Stimulated activated CD4-positive, alpha-beta T cell treated with anti-CD3 and anti-CD28 coated beads, TNF-alpha, amount 100 ng/mL, for 24 hours (primary cell): ENCODE measurements around the gene IL18.
"Not testable (repeated sequence)": the region's sequence is repeated elsewhere in the genome, so short reads cannot be mapped to it uniquely, and the experiment has no call there.

Source experiments
- DNase-seq, 3 experiments: peaks; one replicate each; pipeline ENCODE4 v3.0.0-alpha.2; 2020; ENCODE audit warnings: low read depth in 3 of 3

IL18 gene

GRCh38 chr11:112172362-112172994 lies 8.6 kb upstream of the IL18 start:
- DNase-seq = no peak

GRCh38 chr11:112167145-112167544 lies 3.3 kb upstream of the IL18 start, which contains the start of gene TEX12:
Gene TEX12, plus strand, starts transcription at chr11:112167372. Its CDS starts 1,897 bp downstream, at chr11:112169269.
- no peak for DNase-seq

DNA sequence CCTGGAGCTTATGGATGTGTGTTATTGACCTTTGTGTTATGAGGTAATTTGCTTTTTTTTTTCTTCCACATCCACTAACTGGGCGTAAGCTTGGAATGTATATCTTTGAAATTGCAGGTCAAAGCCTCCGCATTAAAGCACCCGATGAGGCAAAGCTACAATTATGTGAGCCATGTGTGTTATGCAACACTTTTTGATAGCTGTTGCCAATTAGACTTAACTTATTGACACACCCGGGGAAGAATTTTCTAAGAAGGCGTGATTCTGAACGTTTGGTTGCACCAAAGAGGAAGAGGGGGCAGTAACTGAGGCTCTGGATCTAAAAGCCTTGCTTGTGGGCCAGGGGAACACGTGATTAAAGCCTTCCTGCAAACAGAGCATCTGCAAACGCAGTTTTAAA lies 2.7 kb upstream of the IL18 start:
- no peak for DNase-seq

DNA sequence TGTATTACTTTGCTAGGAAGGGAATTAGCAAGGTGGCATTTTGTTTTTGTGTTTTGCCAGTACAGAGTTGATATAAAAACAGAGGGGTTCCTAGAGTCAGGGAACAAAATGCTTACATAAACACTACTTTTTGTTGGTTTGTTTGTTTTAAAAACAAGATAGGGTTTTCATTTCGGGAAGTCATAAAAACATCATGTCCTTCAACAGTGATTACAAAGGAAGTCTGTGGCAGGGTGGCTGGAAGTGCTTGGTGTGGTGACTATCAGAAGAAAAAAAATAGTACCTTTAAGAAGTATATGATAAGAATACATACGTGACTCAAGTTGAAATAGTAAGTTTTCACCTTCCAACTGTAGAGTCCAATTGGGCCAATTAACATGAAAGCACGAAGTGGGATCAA lies 1.2 kb upstream of the IL18 start:
- DNase-seq = no peak

DNA sequence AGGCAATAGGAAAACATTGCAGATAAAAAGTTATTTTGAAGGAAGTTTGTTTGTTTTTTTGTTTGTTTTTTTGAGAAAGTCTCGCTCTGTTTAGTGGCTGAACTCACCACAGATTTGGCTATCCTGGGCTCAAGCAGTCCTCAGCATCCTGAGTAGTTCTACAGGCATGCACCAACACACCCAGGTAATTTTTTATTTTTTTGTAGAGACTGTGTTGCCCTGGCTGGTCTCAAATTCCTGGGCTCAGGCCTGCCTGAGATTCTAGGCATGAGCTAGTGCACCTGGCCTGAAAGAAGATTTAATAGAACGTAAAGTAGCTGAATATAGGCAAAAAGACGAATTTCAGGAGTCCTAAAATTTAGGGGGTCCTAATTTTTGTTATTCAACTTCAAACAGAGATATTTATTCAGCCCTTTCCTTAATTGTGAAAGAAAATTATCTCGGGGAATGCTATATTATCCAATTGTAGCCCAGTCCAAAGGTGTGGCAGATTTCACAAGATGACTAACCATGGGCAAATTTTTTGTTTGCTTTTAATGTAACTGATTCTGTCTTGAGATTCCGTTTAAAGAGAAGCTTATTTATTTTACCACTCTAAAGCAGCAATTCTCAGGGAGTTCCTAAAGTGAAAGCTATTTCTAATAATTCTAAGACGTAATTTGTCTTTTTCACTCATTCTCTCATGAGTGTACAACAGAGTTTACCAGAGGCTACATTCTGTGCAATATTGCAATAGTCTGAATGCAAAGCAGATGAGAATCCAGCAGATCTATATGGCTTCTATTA lies 940 bp downstream of the IL18 start:
- DNase-seq = no peak

DNA sequence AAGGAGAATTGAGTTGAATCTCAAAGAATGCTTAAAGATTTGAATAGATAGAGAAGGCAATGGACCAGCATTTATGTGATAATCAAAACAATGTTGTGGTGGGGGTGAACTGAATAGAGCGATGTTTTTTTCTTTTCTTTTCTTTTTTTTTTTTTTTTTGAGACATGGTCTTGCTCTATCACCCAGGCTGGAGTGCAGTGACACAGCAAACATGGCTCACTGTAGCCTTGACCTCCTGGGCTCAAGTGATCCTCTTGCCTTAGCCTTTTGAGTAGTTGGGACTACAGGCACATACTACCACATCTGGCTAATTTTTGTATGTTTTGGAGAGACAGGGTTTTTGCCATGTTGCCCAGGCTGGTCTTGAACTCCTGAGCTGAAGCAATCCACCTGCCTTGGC lies 1.7 kb downstream of the IL18 start:
- DNase-seq = not testable (repeated sequence)

- no peak for DNase-seq
Measured at GRCh38 chr11:112161012-112161411, 2.9 kb downstream of the IL18 start.

DNA sequence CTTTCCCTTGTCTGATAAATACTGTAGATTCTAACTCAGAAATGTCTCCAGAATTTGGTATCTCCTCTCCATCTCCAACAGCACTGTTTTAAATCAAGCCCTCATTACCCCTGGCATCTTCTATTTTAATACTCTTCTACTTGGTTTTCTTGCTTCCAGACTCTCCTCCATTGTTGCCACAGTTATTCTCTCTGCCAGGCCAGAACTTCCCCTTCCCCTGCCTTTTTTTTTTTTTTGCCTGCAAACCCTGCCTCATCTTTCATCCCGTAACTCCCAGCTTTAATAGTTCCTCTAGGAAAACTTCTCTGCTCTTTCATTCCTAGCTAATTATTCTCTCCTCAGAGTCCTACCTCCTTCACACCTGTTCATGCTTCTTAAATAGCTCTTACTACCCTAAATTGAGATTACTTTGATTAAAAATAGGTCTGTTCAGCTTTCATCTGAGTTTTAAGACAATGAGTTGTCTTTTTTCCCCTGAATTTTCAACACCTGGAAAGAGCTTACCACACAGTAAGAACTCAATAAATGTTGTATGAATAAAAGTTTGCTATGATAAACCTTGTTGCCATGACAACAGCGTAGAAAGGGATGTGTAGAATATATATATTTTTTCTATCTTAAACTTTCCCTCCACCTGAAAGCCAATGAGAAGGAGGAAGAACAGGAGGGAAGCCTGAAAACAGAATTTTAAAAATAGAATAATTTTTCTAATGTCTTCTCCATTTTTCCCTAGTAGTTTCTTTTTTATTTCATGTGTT lies 3.6 kb downstream of the IL18 start:
- no peak for DNase-seq

DNA sequence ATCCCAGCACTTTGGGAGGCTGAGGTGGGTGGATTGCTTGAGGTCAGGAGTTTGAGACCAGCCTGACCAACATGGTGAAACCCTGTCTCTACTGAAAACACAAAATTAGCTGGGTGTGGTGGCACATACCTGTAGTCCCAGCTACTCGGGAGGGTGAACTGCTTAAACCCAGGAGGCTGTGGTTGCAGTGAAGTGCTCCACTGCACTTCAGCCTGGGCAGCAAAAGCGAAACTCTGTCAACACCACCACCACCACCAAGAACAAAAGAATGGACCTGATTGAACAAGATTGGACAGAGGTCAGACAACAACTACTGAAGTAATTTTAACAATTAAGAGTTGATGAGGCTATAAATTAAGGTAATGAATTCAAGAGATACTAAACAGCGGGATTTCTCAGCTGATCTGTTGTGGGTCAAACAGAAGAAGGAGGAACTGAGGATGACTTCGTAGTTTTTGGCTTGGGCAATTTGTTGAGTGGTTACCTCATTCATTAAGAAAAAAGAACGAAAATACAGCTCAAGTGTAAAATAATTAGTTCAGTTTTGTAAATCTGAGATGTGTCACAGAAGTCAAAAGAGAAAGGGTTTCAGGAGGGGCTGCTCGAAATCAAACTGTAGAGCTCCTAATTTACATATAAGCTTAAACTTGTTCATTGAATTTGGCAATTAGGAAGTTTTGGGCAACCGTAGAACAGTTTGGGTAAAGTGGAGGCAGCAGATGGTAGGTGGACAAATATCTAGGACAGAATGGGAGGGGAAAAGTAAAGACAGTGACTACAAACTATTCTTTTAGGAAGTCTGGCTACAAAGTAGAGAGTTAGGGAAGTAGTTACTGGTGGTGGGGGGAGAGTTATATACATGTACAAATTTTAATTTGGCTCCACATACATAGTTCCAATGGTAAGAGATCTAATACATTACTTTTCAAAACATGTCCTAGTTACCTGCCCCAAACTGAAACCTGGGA lies 4.5 kb downstream of the IL18 start:
- no peak for DNase-seq

GRCh38 chr11:112156956-112157766 lies 6.7 kb downstream of the IL18 start:
- no peak for DNase-seq

DNA sequence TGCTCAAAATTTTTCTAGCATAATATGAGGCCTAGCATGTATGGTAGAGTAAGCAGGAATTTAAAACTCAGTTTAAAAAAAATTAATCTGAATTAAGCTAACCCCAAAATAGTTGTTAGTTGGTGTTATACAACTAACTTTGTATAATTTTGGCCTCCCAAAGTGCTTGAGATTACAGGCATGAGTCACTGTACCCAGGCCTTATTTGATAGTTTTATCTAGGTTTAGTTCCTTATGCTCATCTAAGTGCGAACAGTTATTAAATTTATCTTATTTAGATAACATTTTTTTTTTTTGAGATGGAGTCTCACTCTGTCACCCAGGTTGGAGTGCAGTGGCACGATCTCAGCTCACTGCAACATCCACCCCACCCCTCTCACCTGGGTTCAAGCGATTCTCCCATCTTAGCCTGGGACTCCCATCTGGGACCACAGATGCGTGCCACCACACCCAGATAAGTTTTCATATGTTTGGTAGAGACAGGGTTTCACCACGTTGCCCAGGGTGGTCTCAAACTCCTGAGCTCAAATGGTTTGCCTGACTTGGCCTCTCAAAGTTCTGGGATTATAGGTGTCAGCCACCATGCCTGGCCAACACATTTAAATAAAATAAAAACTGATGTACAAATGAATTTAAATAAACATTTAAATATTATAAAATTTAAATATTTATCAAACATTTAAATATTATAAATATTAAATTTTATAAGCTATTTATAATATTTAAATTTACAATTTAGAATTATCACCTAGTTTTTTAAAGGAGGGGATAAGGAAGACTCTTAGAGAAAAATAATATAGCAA lies 7.5 kb downstream of the IL18 start:
- DNase-seq = no peak

DNA sequence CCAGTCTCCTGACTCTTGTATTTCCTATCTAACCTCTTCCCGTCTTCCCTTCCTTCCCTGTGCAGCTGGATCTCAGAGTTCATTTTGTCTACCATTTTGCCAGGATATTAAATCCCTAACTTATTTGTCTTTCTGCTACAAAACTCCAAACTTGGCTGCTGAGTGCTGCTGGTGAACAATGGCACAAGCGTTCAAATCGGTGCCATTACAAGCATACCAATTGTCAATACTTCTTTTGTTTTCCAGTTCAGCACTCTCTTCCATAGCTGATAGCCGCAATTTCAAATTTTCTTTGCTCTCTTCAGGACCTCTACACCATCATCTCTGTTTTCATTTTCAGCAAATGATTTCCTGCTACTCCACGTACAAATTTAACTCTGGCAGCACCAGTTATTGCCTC lies 13.4 kb downstream of the IL18 start:
- DNase-seq = no peak

DNA sequence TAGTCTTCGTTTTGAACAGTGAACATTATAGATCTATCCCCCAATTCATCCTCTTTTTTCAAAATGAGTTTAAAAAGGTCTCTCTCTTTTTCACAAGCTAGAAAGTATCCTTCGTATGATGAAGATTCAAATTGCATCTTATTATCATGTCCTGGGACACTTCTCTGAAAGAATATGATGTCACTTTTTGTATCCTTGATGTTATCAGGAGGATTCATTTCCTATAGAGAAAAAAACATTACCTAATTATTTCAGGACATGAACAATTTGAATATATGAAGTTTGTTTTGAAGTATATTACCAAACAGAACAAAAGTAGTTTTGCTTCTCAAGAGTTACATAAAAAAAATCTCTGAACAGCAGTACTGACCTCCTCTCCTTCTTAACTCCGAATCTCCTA lies 20.3 kb downstream of the IL18 start:
- DNase-seq = no peak

DNA sequence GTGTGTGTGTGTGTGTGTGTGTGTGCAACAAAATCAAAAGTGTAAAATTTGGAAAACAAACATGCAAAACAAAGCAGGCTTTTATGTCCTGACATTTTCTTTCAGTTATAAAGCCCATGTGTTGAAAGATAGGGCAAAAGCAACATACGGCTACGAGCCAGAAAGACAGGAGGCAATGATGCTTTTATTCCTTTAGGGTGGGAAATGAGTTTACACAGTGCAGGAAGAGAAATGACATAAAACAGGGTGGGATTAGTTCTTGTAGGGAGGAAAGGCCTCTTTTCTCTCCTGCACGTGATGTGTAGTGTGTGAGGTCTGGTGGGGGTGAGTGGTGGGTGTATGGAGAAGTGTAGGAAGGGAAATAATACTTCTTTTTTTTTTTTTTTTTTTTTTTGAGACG lies 29.4 kb downstream of the IL18 start:
- DNase-seq = no peak

GRCh38 chr11:112132737-112133136 lies 31.2 kb downstream of the IL18 start:
- no peak for DNase-seq

GRCh38 chr11:112129656-112130055 lies 34.2 kb downstream of the IL18 start:
- no peak for DNase-seq

DNA sequence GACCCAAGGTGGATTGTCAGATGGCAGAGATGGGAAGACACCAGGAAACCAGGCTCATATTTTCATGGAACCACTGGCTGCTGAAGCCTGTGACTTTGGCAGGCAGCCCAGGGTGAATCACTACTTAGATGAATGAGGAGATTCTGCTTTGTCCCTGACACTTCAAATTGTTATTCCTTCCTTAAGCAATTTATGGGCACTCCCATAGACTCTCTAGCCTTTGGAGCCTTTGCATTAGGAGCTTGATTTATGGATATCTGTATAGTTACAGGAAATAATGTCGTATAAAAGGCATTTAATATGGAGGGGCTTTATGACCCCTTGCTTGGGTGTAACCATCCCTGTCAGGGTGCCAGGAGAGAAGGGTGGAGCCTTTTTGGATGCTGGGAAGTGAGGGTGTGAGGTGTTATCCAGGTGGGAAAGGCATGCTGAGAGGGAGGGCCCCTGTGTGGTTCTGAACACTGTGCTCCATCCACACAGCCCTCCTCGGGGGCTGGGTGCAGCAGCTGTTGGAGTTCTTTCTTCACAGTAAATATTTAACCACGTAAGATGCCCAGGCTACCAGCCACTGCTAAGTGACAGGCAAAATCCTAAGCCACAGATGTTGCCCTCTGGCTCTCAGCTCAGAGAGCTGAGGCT lies 35.3 kb downstream of the IL18 start:
- no peak for DNase-seq

GRCh38 chr11:112127056-112127455 lies 36.8 kb downstream of the IL18 start:
- no peak for DNase-seq

DNA sequence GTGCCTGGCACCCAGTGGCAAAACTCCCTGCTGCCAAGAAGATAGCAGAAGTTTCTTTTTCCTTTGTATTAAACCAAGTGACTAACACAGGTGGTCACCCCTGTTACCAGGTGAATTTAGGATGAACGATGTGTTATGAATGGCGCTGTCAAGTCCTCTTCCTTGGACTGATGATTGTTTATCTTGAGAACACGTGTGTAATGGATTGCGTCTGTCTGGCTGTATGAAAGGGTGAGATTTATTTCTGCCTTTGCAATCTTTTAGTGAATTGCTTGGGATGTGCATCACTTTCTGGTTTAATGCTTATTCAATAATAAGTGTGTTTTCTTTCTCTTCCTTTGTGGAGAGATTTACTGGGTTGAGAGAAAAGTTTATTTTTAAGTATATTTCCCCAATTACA lies 40.8 kb downstream of the IL18 start:
- no peak for DNase-seq
